Tongue (tissue), 2 donors: ENCODE results near the gene CALCOCO1. TPM values are rescaled to one million over a fixed set of nuclear protein-coding genes. Genes with fewer than 3 reads are reported as not detected.
"Not testable (repeated sequence)": the region's sequence is repeated elsewhere in the genome, so short reads cannot be mapped to it uniquely, and the experiment has no call there.

ENCODE experiments used
- DNase-seq: peaks from one replicate; pipeline ENCODE4 v3.0.0-alpha.2; 2015
- total RNA-seq: library from RNA; depleted of rRNA; stranded (reverse); fragments of >200 nt; gene quantifications from one replicate; pipeline ENCODE4 v1.2.3, GENCODE V29; 2014

Gene CALCOCO1
- total RNA-seq, 1 donor from 2014 or later: 137 TPM

DNA sequence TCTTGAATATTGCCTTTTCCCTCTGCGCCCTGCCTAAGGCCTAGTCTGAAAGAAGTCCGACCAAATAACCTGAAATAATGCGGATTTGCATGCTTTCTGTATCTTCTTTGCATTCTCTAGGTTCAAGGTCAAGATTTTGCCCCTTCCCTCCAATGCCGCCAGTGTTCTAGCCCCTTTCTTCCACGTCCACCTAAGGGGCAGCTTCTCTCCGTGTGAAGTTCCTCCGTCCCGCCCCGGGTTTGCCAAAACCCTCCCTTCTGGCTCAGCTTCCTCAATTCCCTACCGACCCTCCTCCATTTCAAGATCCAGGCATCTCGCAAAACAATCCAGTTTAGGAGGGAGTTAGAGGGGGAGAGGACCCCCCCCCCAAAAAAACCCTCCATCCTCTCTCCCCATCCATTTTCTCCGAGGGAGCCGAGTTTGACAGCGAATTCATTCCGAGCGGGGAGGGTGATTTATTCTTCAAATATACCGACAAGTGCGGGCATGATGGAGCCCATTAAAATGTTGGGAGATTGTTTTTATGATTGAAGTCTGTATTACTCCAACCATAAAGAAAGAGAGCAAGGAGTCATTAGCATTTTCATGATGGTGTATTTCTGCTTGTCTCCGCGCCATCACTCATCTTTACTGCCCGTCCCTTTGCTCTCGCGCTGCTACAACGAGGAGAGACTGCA, 30.5 kb downstream of the CALCOCO1 start:
- DNase-seq: no peak

DNA sequence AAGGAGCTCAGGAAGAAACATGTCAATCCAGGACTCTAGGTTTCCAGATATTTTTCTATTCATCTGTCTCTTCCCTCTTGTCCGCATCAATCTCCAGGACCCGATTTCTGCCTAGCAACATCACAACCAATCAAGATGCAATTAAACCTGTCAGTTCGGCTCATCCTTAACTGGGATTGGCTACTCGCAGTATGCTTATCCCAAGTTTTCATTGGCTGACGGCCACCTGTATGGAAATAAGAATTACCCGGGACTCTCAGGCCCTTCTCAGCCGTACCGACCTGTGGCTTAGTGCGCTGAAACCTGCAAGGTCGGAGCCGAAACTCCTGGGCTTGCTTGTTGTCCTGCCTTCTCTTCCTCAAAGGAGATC, 31.0 kb downstream of the CALCOCO1 start:
- peak; percentile 92 for DNase-seq

DNA sequence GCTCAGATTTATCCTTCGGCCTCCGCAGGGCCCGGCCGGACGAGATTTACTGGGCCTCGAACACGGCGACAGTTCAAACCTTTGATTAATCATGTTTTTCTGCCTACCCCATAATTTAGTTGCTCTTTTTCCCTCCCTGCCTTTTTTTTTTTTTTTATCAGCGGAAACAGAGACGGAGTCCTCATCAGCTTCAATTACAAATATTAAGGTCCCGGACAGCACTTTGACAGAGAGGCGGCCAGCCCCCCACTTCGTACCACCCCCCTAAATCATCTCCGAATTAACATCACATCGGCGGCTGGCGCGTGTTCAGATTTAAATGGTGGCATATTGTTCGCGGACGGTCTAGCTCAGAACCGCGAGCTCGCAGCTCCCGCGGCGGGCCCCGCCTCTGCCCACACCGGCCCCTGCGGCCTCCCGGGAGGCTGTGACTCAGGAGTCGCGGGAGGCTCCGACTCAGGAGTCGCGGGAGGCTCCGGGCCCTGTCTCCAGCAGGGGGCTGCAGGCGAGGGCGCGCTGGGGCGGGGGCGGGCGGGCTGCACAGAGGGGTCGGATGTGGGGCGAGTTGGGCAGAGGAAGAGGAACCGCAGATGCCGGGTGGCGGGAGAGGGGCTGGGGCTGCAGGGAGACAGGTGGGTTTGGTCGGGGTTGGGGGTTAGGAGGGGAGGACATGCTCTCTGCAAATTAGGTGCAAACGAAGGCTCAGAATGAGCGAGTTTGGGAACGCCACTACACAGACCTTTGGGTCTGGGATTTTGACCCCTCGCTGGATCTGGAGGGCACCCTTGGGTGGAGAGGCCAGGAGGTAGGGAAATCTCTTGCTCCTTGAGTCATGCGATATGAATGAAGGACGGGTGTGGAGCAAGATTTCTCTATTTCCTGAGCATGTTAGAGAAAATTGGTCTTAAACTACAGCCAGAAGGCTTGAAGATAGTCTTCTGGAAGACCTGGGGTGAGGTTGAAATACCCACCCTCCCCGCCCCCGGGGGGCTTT, 31.8 kb downstream of the CALCOCO1 start:
- peak; percentile 40 for DNase-seq

DNA sequence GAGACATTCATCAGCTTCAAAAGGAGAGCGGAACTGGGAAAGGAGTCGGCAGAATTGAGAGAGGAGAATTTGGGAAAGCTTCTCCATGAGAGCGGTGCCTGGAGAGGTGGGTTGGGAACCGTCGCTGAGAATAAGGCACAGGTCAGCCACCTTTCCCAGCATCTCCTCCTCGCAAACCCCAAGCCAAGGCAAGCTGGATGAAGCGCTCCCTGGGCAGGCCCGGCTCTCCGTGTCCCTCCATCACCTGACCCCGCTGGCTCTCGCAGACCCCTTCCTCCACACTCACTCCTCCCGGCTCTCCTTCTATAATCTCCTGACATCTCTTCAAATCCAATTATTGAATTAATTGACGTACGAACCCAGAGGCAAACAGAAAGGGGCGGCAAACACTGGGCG, 32.5 kb downstream of the CALCOCO1 start:
- no peak for DNase-seq

DNA sequence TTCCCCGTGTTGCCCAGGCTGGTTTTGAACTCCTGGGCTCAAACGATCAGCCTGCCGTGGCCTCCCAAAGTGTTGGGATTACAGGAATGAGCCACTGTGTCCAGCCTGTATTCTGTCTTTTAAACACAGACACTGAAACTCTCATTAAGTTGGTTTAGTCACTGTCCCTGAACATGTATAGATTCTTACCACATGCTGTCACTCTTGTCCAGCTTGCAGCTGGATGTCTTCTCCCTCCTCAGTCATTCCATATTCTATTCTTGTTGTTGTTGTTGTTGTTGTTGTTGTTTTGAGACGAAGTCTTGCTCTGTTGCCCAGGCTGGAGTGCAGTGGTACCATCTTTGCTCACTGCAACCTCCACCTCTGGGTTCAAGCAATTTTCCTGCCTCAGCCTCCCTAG, 39.1 kb downstream of the CALCOCO1 start:
- no peak for DNase-seq

DNA sequence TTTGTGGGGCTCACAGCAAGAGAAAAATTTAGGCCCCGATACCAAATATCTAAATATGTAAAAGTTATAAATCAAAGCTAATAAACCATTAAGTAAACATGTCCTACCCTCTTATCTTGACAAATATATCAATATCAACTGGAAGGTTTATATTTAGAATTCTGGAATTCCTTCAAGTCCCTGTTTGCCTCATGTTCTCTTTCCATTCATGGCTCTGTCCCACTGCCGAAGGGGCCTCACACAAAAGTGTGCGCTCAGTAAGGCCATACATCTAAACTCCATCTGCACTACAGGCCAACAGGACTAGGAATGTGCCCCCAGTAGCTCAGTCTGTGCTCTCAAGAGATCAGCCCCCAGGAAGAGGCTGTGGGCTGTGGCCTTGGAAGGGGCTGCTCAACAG, 40.8 kb downstream of the CALCOCO1 start:
- DNase-seq: no peak

DNA sequence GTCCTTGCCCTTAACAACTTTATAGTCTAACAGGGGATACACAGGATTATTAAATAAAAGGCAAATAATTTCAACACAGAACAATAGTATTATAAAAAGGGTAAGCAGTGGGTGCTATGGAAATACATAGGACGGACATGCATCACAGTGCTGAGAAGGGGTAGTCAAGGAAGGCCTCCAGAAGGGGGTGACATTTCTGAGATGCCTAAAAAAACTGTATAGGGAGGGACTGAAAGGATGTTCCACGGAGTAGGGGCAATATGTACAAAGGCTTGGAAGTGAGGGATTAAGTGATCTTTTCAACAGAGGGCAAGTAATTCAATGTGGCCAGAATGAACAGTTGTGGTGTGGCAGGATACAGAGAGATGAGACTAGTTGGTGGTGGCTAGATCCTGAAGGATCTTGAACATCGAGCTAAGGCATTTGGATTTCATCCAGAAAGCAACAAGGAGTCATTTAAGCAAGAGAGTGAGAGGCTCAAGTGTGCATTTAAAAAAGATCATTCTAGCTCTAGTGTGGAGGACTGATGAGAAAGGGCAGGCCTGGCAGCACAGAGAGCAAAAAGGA, 42.5 kb downstream of the CALCOCO1 start:
- DNase-seq: no peak

DNA sequence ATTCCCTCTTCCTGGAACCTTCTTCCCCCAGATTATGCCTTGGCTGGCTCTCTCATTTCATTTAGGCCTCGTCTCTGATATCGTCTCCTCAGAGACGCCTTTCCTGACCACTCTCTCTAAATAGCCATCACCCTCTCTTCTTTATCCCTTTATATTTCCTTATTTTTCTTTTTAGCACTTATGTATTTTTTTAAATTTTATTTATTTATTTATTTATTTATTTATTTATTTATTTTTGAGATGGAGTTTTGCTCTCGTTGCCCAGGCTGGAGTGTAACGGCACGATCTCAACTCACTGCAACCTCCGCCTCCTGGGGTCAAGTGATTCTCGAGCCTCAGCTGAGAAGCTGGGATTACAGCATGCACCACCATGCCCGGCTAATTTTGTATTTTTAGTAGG, 43.3 kb downstream of the CALCOCO1 start:
- DNase-seq: no peak

DNA sequence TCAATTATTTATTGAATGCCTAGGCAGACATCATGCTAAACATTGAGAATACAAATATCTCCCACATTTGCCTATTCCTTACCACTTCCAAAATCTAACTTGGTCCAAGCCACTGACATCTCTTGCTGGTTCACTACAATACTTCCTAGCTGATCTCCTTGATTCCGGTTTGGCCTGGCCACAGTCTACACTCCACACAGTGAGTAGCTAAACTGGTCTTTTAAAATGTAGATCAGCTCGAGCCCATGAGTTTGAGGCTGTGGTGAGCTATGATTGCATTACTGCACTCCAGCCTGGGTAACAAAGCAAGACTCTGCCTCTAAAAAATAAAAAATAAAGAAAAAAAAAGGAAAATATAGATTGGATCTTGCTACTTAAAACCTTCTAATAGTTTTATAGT, 43.8 kb downstream of the CALCOCO1 start:
- DNase-seq: no peak

DNA sequence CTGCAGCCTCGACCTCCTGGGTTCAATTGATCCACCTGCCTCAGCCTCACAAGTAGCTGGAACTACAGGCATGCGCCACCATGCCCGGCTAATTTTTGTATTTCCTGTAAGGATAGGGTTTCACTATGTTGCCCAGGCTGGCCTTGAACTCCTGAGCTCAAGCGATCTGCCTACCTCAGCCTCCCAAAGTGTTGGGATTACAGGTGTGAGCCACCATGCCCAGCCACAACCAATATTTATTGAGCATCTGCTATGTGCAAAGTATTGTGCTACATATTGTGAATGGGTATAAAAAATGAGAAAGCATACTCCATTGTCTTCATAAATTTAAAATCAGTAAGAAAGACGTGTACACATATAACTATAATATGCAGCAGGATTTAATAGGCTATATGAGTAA, 47.2 kb downstream of the CALCOCO1 start:
- not testable (repeated sequence) for DNase-seq

DNA sequence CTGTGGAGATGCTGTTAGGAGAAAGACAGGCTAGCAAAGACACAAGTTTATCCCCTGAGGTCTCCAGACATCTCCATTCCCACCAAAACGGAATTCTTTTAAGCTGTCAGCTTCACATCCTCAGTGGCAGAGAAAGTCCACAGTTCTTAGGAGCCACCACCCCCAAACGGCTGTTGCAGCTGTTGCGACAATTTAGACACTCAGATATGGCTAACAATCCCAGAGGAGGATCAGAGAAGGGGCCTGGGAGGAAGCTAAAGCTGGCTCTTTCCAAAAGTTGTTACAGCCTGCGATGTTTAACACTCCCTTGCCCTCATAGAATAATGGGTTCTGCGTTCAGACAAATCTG, 49.5 kb downstream of the CALCOCO1 start:
- DNase-seq: peak; percentile 95

DNA sequence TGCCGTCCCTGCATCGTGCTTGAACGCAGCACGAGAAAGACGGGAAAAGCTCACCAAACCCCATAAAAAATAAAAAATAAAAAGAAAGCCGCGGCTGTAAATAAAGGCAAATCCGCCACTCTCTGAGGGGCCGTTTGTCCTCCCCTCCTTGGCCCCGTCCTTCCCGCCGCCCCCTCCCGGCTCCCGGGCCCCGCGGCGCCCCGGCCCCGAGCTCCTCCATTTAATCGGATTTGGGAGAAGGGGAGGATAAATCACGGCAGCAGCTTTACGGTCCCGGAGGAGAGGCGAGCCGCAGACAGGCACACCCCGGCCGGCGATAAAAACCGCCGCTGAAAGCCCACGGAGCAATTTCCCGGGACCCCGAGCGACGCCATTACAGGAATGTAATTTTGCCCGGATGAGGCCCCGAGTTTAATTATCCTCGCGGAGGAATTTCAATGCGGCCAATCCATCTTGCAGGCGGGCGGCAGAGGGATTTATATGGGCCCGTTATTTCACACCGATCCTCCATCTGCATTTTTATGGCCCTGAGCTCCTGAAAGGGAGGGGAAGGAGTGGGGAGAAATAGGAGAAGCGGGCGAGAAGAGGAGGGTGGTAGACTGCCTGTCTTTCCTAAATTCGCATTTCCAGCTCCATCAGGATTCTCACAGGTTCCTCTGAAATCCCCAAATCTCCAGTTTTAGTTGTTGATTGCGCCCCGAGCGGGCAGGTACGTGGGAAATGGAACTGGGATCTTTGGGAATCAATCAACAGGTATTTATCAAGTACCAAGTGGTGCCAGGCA, 50.0 kb downstream of the CALCOCO1 start:
- DNase-seq: peak; percentile 81

DNA sequence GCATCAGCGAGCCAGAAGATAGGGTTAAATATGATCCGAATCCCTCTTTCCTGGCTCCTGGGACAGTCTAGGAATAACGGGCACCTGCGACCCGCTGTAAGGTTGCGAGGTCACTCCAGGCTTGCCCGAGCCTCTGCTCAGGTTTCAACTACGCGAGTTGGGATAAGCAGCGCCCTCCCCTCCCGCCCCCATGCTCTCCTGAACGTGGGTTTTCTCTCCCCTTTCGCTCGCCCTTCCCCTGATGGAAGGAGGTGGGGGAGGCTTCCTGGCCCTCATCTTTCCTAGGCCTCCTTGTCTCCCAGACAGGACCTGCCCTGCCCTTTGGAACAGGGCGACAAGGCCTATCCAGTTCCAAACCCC, 50.6 kb downstream of the CALCOCO1 start:
- DNase-seq: peak; percentile 80

DNA sequence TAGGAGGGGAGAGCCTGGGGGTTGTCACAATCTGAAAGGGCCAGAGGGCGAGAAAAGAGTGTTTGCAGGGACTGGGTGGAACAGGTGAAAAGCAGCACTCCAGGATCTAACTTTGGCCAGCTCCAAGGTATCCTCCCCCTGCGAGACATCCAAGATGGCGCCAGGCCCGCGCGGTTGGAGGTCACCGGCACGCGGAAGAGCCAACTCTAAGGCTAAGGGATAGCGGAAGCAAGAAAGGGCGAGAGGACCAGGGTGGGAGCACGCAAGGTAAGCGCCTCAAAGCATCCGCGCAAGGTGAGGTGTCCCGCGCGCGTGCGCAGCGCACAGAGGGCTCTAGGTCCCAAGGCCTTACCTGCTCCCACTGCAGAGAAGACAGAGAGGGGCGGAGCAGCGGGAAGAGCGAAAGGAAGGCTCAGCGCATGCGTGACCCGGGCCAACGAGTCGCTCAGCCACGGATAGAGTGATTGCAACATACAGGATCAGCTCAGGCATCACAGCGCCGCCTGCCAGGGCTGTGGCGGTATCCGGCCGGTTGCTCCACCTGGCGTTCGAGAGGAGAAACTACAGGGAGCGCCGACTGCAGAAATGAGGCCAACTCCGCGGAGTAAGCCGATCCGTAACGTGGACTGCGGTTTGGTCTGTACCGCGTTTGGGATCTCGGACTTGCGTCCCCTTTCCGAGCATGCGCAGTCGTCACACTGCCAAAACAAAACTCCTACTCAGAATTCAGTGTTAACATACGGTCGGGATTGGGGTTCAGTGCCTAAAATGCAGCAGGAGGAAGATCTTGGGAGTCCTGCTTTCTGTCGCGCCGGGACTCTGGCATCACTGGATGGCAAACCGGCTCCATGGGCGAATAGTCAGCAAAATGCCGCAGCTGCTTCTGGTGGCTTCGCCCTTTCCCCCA, 51.3 kb downstream of the CALCOCO1 start, which contains the start of gene ATP5MC2:
Gene ATP5MC2 (minus strand): TSS at position 383 of the 907 bp plus-strand sequence. CDS start 3,469 bp downstream, outside the sequence.
- DNase-seq: peak; percentile 100

DNA sequence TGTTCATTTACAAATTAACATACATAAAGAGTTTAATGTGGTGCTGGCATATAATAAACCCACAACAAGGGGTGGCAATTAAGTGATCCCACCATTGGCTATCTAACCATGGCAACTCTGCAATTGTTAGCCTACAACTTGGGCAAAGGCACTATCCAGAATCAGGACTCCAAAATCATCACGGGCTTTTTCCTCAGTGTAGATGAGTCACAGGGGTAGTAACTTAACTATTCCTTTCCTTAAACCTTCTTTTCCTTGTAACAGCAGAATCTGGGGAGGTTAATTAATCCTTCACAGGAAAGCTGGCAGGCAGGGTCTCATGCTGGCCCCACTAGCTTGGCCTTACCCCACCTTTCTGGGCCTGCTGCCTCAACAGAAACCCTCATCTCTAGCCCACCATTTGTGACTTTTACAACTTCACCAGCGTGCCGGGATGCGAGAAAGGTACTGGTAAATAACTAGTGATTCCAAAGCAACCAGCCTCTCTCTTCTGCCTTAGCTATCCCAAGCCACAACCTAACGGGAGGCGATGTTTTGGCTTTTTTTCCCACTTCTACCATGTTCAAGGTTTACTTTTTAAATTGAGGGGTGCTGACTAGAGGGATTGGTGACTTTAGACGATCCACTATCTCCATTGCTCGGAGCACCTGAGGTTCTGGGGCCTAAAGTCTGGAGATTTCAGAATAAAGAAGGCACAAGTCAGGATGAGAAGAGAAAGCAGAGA, 52.1 kb downstream of the CALCOCO1 start:
- DNase-seq: no peak

DNA sequence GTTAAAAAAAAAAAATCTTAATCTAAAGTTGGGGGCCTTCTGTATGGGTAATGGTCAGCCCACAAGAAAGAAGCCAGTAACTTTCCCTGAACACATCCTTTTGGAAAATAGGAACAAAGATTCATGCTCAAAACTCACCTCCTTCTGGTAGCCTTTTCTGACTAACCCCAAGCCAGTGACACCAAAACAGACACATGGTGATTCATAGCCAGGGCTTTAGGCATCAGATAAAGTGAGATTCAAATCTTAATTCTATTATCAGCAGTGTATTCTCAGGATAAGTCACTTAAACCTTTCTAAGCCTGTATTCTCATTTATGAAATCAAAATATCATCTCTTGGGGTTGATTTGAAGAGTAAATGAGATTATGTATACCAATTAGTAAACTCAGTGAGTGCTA, 56.3 kb downstream of the CALCOCO1 start:
- DNase-seq: no peak

DNA sequence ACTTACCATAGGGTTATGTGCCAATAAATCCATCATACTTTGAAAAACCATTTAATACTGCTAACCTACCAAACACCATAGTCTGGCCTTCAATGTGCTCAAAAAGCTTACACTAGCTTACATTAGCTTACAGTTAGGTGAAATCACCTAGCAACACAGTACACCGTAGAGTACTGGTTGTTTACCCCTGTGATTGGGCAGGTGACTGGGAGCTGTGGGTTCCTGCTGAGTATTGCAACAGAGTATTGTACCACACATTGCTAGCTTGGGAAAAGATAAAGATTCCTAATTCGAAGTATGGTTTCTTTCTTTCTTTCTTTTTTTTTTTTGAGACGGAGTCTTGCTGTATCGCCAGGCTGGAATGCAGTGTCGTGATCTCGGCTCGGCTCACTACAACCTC, 56.9 kb downstream of the CALCOCO1 start:
- DNase-seq: no peak

DNA sequence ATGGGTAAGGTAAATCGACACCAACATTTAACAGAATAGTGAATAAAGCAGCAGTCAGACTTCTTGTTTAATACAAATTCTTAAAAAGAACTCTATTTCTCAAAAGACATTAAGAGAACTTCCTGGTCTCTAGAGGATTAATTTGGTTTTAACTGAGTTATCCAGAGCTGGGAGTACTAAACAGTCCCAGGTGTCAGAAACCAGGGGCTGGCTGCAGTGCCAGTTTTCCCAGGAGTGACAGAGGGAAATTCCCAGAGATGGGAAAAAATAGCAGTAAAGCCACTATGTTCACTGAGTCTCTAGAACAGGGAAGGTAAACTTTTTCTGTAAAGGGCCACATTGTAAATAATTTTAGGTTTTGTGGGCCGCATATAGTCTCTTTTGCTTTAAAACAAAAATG, 60.2 kb downstream of the CALCOCO1 start:
- DNase-seq: no peak

DNA sequence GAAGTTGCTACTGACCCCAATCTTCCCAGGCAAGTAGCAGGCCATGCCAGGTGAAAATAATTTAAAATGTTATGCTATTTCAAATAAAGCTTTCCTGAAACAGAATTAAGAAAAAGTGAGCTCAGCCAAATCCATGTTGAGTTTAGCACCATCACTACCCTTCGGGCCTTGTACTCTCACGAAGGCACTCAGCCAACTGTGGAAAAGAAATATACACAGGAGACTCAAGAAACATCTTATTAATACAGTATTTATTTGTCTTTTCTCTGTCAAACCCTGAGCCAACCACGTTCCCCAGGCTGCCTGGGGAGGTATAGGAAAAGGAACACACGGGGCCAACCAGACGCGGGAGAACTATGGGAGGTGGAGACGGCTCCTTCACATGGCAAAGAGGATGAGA, 62.3 kb downstream of the CALCOCO1 start:
- DNase-seq: peak; percentile 34

DNA sequence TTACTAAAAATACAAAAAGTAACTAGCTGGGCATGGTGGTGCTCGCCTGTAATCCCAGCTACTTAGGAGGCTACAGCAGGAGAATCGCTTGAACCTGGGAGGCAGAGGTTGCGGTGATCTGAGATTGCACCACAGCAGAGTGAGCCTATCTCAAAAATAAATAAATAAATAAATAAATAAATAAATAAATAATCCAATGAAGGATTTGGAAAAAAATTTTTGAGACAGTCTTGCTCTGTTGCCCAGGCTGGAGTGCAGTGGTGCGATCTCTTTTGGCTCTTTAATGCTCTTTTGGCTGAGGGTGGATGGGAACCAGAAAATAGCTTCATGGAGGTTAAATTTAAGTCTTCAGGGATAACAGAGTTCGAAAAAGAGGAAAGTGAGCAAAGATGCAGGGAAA, 63.1 kb downstream of the CALCOCO1 start:
- DNase-seq: no peak

DNA sequence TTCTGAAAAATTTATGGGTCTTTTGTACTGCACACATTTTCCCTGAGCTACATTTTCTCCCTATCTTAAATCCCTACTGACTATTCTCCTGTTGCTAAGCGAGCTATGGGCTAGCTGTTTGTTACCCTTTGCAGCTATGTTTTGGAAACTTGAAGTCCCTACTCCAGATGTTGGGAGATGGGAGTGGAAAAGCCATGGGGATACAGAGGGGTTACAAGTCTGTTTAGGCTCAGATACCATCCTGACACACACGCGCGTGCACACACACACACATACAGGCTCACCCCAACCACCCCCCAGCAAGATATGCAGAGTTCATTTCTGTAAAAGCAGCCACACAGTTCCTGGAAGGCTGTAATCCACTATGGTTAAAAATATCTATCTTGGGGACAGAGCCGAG, 67.2 kb downstream of the CALCOCO1 start:
- peak; percentile 58 for DNase-seq
